ENCODE results near the gene LMF2.
"Not testable (repeated sequence)": the region's sequence is repeated elsewhere in the genome, so short reads cannot be mapped to it uniquely, and the experiment has no call there.

The LMF2 gene

GRCh38 chr22:50542416-50542927 is 35.0 kb upstream of the LMF2 start:
- Histone ChIP-seq H3K9me3 (ENCODE audit: control insufficient read depth, insufficient read depth, low read depth, low read length) (no peaks in the 10 kb centered on the region), H3K4me1 (ENCODE audit: control insufficient read depth, insufficient read depth, low read length) (peaks cover 8% of the 10 kb centered on the region; the same call in 1 of the 2 replicates), H3K4me3 (ENCODE audit: low read depth, low read length) (no peak overlapping the region), H3K36me3 (ENCODE audit: control insufficient read depth in 2 of 2, insufficient read depth in 1 of 2, low read length in 2 of 2) (no peaks in the 10 kb centered on the region), H3K27ac (ENCODE audit: extremely low read depth, low read depth, low read length) (no peak overlapping the region)
- CTCF ChIA-PET: no interaction called here
- TF ChIP-seq ZBTB44 (tag by site-specific recombination; IDR thresholded peaks at IDR 0.05): peak; percentile 56; the same call in 1 of the 2 replicates
- TF ChIP-seq ZNF548 (tag by site-specific recombination; IDR thresholded peaks at IDR 0.05): no peak
- POLR2A ChIA-PET: interaction anchor here (1.3 kb wide), 1 partner anchor 17 kb away, joined by 4 read pairs; the partner anchor contains the start of gene SCO2

GRCh38 chr22:50541667-50542026 is 34.1 kb upstream of the LMF2 start:
- not testable (repeated sequence) for H3K9me3 ChIP-seq (ENCODE audit: control insufficient read depth, insufficient read depth, low read depth, low read length); H3K36me3 ChIP-seq (ENCODE audit: control insufficient read depth in 2 of 2, insufficient read depth in 1 of 2, low read length in 2 of 2); H3K4me3 ChIP-seq (ENCODE audit: low read depth, low read length); H3K27ac ChIP-seq (ENCODE audit: extremely low read depth, low read depth, low read length); H3K4me1 ChIP-seq (ENCODE audit: control insufficient read depth, insufficient read depth, low read length)
- CTCF ChIA-PET: interaction anchor here (1.4 kb wide), 1 partner anchor 22 kb away, joined by 11 read pairs; no protein-coding TSS in a partner anchor
- TF ChIP-seq PRDM10 (tag by site-specific recombination; IDR thresholded peaks at IDR 0.05): peak; percentile 54
- TF ChIP-seq KLF8 (tag by site-specific recombination; IDR thresholded peaks at IDR 0.05): peak; percentile 42; the same call in 1 of the 2 replicates
- 0 out of 2 replicates have a peak, but pooled peaks have one; percentile 39 for TF ChIP-seq ZBTB10 (tag by site-specific recombination; IDR thresholded peaks at IDR 0.05)
- 0 out of 2 replicates have a peak, but pooled peaks have one; percentile 40 for TF ChIP-seq ZNF629 (tag by site-specific recombination; IDR thresholded peaks at IDR 0.05)
- peak; percentile 90 for TF ChIP-seq ZNF362 (tag by site-specific recombination; IDR thresholded peaks at IDR 0.05)
- peak; percentile 51; the same call in 1 of the 2 replicates for TF ChIP-seq ZNF660 (tag by site-specific recombination; IDR thresholded peaks at IDR 0.05)
- TF ChIP-seq HIC1 (tag by site-specific recombination; IDR thresholded peaks at IDR 0.05): peak; percentile 39; the same call in 1 of the 2 replicates
- TF ChIP-seq SP7 (tag by site-specific recombination; IDR thresholded peaks at IDR 0.05): peak; percentile 44
- POLR2A ChIA-PET: interaction anchor here (1.3 kb wide), 1 partner anchor 16 kb away, joined by 4 read pairs; the partner anchor contains the start of gene SCO2
